Calu3 (cell line): Measurements from ENCODE around the gene TSPAN31. TPM values are rescaled to one million over a fixed set of nuclear protein-coding genes. Genes with fewer than 3 reads are reported as not detected.

Experiments used
- BruUV-seq: library from RNA; stranded (reverse); fragments of 400-500 nt; replicated peaks from 2 replicates; lab custom pipeline; 2021; lab: Mats Ljungman, UMichigan
- CTCF ChIA-PET: fragments of 300-600 bp; sonication (Branson Sonifier 250); formaldehyde crosslinking; loops from one replicate; lab custom pipeline; 2022; ENCODE audit warnings: antibody characterized with exemption; lab: Charles Lee
- DNase-seq: peaks from one replicate; pipeline ENCODE4 v3.0.0; 2022
- H3K27ac Mint-ChIP-seq: one replicate; pipeline ENCODE4 v1.8.0; 2022; ENCODE audit warnings: mixed read lengths; ENCODE audit not compliant: unreplicated experiment
- H3K27me3 Mint-ChIP-seq: one replicate; pipeline ENCODE4 v1.8.0; 2022; ENCODE audit warnings: mixed read lengths; ENCODE audit not compliant: unreplicated experiment
- H3K36me3 Mint-ChIP-seq: one replicate; pipeline ENCODE4 v1.8.0; 2022; ENCODE audit warnings: mild to moderate bottlenecking, moderate library complexity, mixed read lengths; ENCODE audit not compliant: insufficient read depth, unreplicated experiment
- H3K4me1 Mint-ChIP-seq: one replicate; pipeline ENCODE4 v1.8.0; 2022; ENCODE audit warnings: mild to moderate bottlenecking, low read depth, mixed read lengths; ENCODE audit not compliant: unreplicated experiment
- H3K4me3 Mint-ChIP-seq: one replicate; pipeline ENCODE4 v1.8.0; 2022; ENCODE audit warnings: mild to moderate bottlenecking, low read depth, moderate library complexity, mixed read lengths; ENCODE audit not compliant: unreplicated experiment
- H3K9me3 Mint-ChIP-seq: one replicate; pipeline ENCODE4 v1.8.0; 2022; ENCODE audit warnings: low read depth, mixed read lengths; ENCODE audit not compliant: unreplicated experiment
- CTCF ChIP-seq: fragments of 200-600 bp; IDR thresholded peaks from one replicate; pipeline ENCODE4 v1.8.0; 2022; ENCODE audit warnings: antibody characterized with exemption; ENCODE audit not compliant: unreplicated experiment
- intact Hi-C: fragments of 100-400 bp; cut with micrococcal nuclease; formaldehyde crosslinking; loops from one replicate; pipeline ENCODE4 v1.10.0; 2022; ENCODE audit not compliant: unreplicated experiment
- total RNA-seq: library from RNA; stranded (reverse); gene quantifications from 2 replicates; pipeline ENCODE4 v1.2.3, GENCODE V29; 2022

TSPAN31 gene
- total RNA-seq, 1 experiment from 2014 or later = 40.2 TPM

GRCh38 chr12:57700317-57700716 is 44.5 kb upstream of the TSPAN31 start:
- DNase-seq = no peak
- Mint-ChIP-seq H3K27me3 (no peaks in the 10 kb centered on the region), H3K4me1 (no peaks in the 10 kb centered on the region), H3K27ac (no peak overlapping the region), H3K36me3 (peaks cover 43% of the 10 kb centered on the region), H3K9me3 (no peaks in the 10 kb centered on the region), H3K4me3 (no peak overlapping the region)
- no TSS peak for BruUV-seq
- no peak for TF ChIP-seq CTCF
- intact Hi-C loops = no loop called here
- CTCF ChIA-PET = no interaction called here

GRCh38 chr12:57707250-57707649 is 37.6 kb upstream of the TSPAN31 start:
- H3K27me3 Mint-ChIP-seq = no peaks in the 10 kb centered on the region
- H3K27ac Mint-ChIP-seq = no peak overlapping the region
- CTCF ChIA-PET = no interaction called here
- no TSS peak for BruUV-seq
- no peak for DNase-seq
- intact Hi-C loops = no loop called here
- peaks cover 15% of the 10 kb centered on the region for H3K36me3 Mint-ChIP-seq
- TF ChIP-seq CTCF = no peak
- H3K4me3 Mint-ChIP-seq = no peak overlapping the region
- H3K4me1 Mint-ChIP-seq = no peaks in the 10 kb centered on the region
- H3K9me3 Mint-ChIP-seq = no peaks in the 10 kb centered on the region

- H3K36me3 Mint-ChIP-seq = peaks cover 5% of the 10 kb centered on the region
- DNase-seq = no peak
- BruUV-seq = no TSS peak
- H3K27ac Mint-ChIP-seq = no peak overlapping the region
- intact Hi-C loops = no loop called here
- no peak for TF ChIP-seq CTCF
- H3K27me3 Mint-ChIP-seq = no peaks in the 10 kb centered on the region
- H3K4me1 Mint-ChIP-seq = no peaks in the 10 kb centered on the region
- no peaks in the 10 kb centered on the region for H3K9me3 Mint-ChIP-seq
- no peak overlapping the region for H3K4me3 Mint-ChIP-seq
- CTCF ChIA-PET = interaction anchor here (0.7 kb wide), 1 partner anchor 57 kb away, joined by 3 read pairs; no protein-coding TSS in a partner anchor
These were observed 36.5 kb upstream of the TSPAN31 start for GRCh38 chr12:57708296-57708695.

GRCh38 chr12:57712701-57713100 is 32.1 kb upstream of the TSPAN31 start:
- no peak for DNase-seq
- Mint-ChIP-seq H3K27me3 (no peaks in the 10 kb centered on the region), H3K27ac (no peak overlapping the region), H3K36me3 (peaks cover 17% of the 10 kb centered on the region), H3K9me3 (no peaks in the 10 kb centered on the region), H3K4me1 (no peaks in the 10 kb centered on the region), H3K4me3 (no peak overlapping the region)
- no peak for TF ChIP-seq CTCF
- intact Hi-C loops = no loop called here
- BruUV-seq = no TSS peak
- CTCF ChIA-PET = no interaction called here
